Gastrocnemius medialis (tissue), 4 donors: ENCODE data around the gene CAPG. TPM values are rescaled to one million over a fixed set of nuclear protein-coding genes. Genes with fewer than 3 reads are reported as not detected.

Experiments used
- ATAC-seq, 2 donors: fragments of 150-250 bp; one replicate each; pipeline ENCODE4 v1.9.1; 2016
- DNase-seq, 2 donors: peaks; one replicate each; pipeline ENCODE4 v3.0.0-alpha.2; 2019
- H3K27ac ChIP-seq, 4 donors: fragments of 200-600 bp; sonication (generic); 1 replicate in 1 of 4; 2 replicates in 3 of 4; pipeline ENCODE4 v1.5.1; 2016 to 2018; ENCODE audit warnings: mild to moderate bottlenecking in 2 of 4, moderate library complexity in 1 of 4
- H3K27me3 ChIP-seq, 3 donors: fragments of 200-600 bp; sonication (generic) in 2 of 3; 1 replicate in 1 of 3; 2 replicates in 2 of 3; pipeline versions ENCODE4 v1.5.1 to v1.6.0; 2016 to 2019; ENCODE audit warnings: mild to moderate bottlenecking in 1 of 3, moderate library complexity in 1 of 3
- H3K36me3 ChIP-seq, 2 donors: fragments of 200-600 bp; sonication (generic) in 1 of 2; one replicate each; pipeline ENCODE4 v1.5.1; 2017 to 2018
- H3K4me1 ChIP-seq, 2 donors: fragments of 200-600 bp; sonication (generic) in 1 of 2; one replicate each; pipeline ENCODE4 v1.5.1; 2016 to 2017; ENCODE audit warnings: mild to moderate bottlenecking in 2 of 2
- H3K4me3 ChIP-seq, 4 donors: fragments of 200-600 bp; sonication (generic) in 3 of 4; 1 replicate in 1 of 4; 2 replicates in 3 of 4; pipeline ENCODE4 v1.5.1; 2016 to 2019; ENCODE audit warnings: mild to moderate bottlenecking in 2 of 4
- H3K9me3 ChIP-seq, 3 donors: fragments of 200-600 bp; sonication (generic) in 2 of 3; 1 replicate in 1 of 3; 2 replicates in 2 of 3; pipeline ENCODE4 v1.5.1; 2016 to 2019
- POLR2A ChIP-seq, 2 donors: fragments of 450-650 bp; IDR thresholded peaks; one replicate each; pipeline ENCODE4 v1.6.1; 2017; ENCODE audit warnings: antibody characterized with exemption in 2 of 2, mild to moderate bottlenecking in 2 of 2, moderate library complexity in 2 of 2
- in situ Hi-C, 4 donors: fragments of 200-750 bp; cut with MboI; loops; one replicate each; pipeline versions ENCODE4 v1.15.0 to v1.8.0; 2017; ENCODE audit warnings: low sequenced_read_pairs in 4 of 4
- intact Hi-C: fragments of 100-400 bp; cut with DNase I; formaldehyde crosslinking; loops from one replicate; pipeline ENCODE4 v1.15.1; 2023; ENCODE audit warnings: low total_unique reads
- total RNA-seq, 4 donors: library from RNA; depleted of rRNA; stranded (reverse); fragments of >200 nt; gene quantifications; one replicate each; pipeline versions ENCODE4 v1.1.0 to v1.2.3, GENCODE V29; 2016
- TF ChIP-seq, protein P1 (sequence below), 5 experiments: fragments of 450-650 bp in 3 of 5; fragments of 200-600 bp in 2 of 5; sonication (generic) in 2 of 5; IDR thresholded peaks in 4 of 5; conservative IDR thresholded peaks in 1 of 5; 1 replicate in 4 of 5; 2 replicates in 1 of 5; pipeline ENCODE4 v1.5.1; 2016 to 2019; ENCODE audit warnings: antibody characterized with exemption in 5 of 5, mild to moderate bottlenecking in 3 of 5, moderate library complexity in 3 of 5

CAPG gene
- total RNA-seq, 4 donors from 2014 or later: 15.9 to 35.6 (median 23.1) TPM

DNA sequence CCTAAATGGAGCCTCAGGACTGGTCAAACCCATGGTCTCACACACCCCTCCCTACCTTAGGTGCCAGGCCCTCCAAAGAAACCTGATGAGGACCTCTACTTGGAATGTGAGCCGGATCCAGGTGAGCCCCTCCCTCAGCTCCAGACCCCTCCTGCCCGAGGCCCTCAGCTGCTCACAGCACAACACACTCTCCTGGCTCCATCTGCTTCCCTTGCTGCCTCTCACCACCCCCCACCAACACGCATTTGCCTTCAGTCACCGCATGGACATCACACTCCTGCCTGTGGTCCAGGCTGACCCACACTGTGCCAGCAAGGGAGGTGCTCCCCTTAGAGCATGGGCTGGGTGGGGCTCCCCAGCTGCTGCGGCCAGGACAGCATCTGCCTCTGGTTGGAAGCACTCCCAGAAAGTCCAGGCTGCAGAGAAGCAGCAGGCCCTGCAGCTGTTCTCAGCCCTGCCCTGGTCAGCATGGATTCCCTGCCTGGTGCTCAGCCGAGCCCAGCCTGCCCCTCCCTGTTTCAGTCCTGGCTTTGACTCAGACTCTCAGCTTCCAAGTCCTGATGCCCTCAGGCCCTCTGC lies 23.4 kb upstream of the CAPG start:
- peak; percentile 64 for ATAC-seq
- peaks cover 28 to 50% of the 10 kb centered on the region in 2 donors for H3K4me1 ChIP-seq
- DNase-seq: peak; percentile 96 to 99
- no peaks in the 10 kb centered on the region for H3K27me3 ChIP-seq
- intact Hi-C loops (loop anchor here (1.0 kb wide), 2 partner anchors 72 to 106 kb away; partner anchors contain the start of gene MAT2A), in situ Hi-C loops (no loop called here)
- no peaks in the 10 kb centered on the region for H3K36me3 ChIP-seq
- TF ChIP-seq POLR2A (IDR thresholded peaks at IDR 0.05): peak; percentile 77
- TF ChIP-seq, protein P1, sequence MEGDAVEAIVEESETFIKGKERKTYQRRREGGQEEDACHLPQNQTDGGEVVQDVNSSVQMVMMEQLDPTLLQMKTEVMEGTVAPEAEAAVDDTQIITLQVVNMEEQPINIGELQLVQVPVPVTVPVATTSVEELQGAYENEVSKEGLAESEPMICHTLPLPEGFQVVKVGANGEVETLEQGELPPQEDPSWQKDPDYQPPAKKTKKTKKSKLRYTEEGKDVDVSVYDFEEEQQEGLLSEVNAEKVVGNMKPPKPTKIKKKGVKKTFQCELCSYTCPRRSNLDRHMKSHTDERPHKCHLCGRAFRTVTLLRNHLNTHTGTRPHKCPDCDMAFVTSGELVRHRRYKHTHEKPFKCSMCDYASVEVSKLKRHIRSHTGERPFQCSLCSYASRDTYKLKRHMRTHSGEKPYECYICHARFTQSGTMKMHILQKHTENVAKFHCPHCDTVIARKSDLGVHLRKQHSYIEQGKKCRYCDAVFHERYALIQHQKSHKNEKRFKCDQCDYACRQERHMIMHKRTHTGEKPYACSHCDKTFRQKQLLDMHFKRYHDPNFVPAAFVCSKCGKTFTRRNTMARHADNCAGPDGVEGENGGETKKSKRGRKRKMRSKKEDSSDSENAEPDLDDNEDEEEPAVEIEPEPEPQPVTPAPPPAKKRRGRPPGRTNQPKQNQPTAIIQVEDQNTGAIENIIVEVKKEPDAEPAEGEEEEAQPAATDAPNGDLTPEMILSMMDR (IDR thresholded peaks at IDR 0.05 in 4 of 5, conservative IDR thresholded peaks at IDR 0.05 in 1 of 5): peak in 1 of 5 experiments; percentile 18
- peak overlapping the region; percentile 85 to 98 (median 96) for H3K27ac ChIP-seq
- no peaks in the 10 kb centered on the region for H3K9me3 ChIP-seq
- H3K4me3 ChIP-seq: peak overlapping the region in 1 of 4 donors; percentile 15

DNA sequence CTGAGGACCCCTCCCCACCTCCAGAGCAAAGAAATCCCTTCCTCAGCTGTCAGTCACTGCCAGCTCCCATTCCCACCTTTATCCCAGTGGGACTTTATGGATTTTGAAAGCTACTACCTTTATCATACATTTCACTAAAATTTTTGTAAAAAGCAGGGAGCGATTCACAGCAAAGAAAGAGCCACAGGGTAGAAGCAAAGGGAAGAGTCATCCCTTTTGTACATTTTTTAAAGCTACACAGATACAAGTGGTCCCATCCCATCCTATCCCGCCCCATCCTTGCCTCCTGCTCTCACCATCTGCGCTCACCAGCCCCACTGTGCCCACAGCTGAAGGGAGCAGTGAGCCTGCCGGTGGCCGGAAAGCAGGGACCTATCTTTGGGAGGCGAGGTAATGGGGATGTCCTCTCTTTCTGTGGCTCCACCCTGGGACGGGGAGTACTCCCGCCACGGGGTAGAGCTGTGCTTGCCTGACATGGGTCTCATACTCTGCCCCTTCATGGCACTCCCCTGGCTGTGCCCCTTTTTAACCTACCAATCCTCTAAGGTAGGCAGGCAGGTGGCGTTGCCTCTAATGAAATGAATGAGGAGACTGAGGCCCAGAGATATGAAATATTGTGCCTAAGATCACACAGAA lies 21.5 kb upstream of the CAPG start:
- DNase-seq: peak in 1 of 2 donors; percentile 72
- peak; percentile 16 to 30 for TF ChIP-seq POLR2A (IDR thresholded peaks at IDR 0.05)
- TF ChIP-seq, protein P1 (IDR thresholded peaks at IDR 0.05 in 4 of 5, conservative IDR thresholded peaks at IDR 0.05 in 1 of 5): no peak
- intact Hi-C loops: no loop called here
- Histone ChIP-seq H3K36me3 (no peaks in the 10 kb centered on the region), H3K27me3 (no peaks in the 10 kb centered on the region), H3K4me3 (no peak overlapping the region), H3K4me1 (peaks cover 16 to 36% of the 10 kb centered on the region in 2 donors), H3K27ac (peak overlapping the region; percentile 57 to 98 (median 96)), H3K9me3 (no peaks in the 10 kb centered on the region)
- ATAC-seq: peak in 1 of 2 donors; percentile 6
- in situ Hi-C loops: no loop called here

DNA sequence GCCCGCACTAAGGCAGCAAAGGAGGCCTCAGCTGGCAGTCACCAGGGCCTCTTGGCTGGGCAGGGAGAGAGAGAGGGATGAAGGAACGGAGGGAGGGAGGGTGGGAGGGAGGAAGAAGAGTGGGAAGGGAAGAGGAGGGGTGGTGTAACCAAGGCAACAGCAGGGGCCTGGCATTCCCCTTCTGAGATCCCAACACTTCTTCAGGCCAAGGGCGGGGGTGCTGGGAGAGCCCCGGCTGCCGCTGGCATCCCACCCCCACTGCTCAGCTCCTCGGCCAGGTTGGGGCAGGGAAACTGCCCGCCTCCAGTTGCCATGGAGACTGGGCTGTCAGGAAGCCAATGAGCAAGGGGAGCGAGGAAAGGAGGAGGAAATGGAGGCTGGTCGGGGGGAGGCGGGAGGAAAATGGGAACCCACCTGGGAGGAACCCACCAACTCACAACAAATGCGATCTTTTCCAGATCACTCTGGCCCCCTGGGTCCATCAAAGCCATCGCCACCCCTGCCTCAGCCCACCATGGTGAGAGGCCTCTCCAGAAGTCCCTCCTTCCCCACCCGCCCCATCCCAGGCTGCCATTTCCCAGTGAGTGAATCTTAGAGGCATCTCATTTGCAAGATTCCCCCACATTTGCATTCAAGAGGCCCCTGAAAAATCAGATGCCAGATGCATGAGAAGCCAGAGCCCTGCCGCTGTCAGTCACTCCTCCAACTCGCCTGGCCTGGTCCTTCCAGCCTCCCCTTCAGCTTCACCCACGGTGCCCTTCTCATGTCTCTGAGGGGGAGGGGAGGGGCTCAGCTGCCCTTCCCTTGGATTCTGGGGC lies 20.8 kb upstream of the CAPG start:
- Histone ChIP-seq H3K4me1 (peaks cover 16 to 33% of the 10 kb centered on the region in 2 donors), H3K27ac (peak overlapping the region; percentile 57 to 98 (median 96)), H3K4me3 (no peak overlapping the region), H3K9me3 (no peaks in the 10 kb centered on the region), H3K27me3 (no peaks in the 10 kb centered on the region), H3K36me3 (no peaks in the 10 kb centered on the region)
- DNase-seq (no peak), ATAC-seq (no peak)
- in situ Hi-C loops (no loop called here), intact Hi-C loops (no loop called here)
- TF ChIP-seq POLR2A (IDR thresholded peaks at IDR 0.05): no peak
- TF ChIP-seq, protein P1 (IDR thresholded peaks at IDR 0.05 in 4 of 5, conservative IDR thresholded peaks at IDR 0.05 in 1 of 5): no peak

DNA sequence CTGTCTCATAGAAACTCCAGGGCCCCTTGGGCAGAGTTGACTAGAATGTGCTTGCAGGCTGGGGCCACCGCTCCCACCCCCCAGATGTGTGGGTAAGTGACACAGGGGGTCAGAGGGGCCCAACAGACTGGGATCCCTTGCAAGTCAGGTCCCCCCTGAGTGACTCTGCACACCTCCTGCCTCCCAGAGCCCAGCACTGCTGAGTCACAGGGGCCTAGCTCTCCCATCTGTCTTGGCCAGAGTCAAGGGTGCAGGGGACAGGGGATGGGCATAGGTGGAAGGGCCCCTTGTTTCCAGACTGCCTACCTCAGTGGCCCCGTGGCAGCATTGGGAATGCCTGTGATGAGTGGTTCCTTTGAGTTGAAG lies 19.7 kb upstream of the CAPG start:
- Histone ChIP-seq H3K4me3 (no peak overlapping the region), H3K27me3 (no peaks in the 10 kb centered on the region), H3K27ac (no peak overlapping the region), H3K9me3 (no peaks in the 10 kb centered on the region), H3K36me3 (no peaks in the 10 kb centered on the region), H3K4me1 (peaks cover 16 to 23% of the 10 kb centered on the region in 2 donors)
- ATAC-seq: no peak
- intact Hi-C loops: no loop called here
- in situ Hi-C loops: no loop called here
- no peak for DNase-seq
- TF ChIP-seq, protein P1 (IDR thresholded peaks at IDR 0.05 in 4 of 5, conservative IDR thresholded peaks at IDR 0.05 in 1 of 5): no peak
- no peak for TF ChIP-seq POLR2A (IDR thresholded peaks at IDR 0.05)
